ENCODE results near the gene HIP1R. TPM values are rescaled to one million over a fixed set of nuclear protein-coding genes. Genes with fewer than 3 reads are reported as not detected.

The HIP1R gene
- polyA plus RNA-seq, 1 of the 3 experiments (the other 2 are of a cell fraction) = 20.6 TPM

- H3K9me3 ChIP-seq = no peaks in the 10 kb centered on the region
- no peaks in the 10 kb centered on the region for H3K27me3 ChIP-seq (ENCODE audit: insufficient read depth)
- H3K27ac ChIP-seq (ENCODE audit: low read depth in 2 of 2, low read length in 1 of 2) = peak overlapping the region; percentile 38 to 92; a peak in 3 of 4 replicates
- peaks cover 9 to 20% of the 10 kb centered on the region in 2 experiments for H3K36me3 ChIP-seq (replicated peaks in 1 of 2; ENCODE audit: control insufficient read depth in 1 of 2, insufficient read depth in 2 of 2, low read length in 1 of 2)
- peak overlapping the region; percentile 3; the same call in 1 of the 2 replicates for H3K9ac ChIP-seq
- 80% methylated on average over 23 of the region's 23 CpGs for WGBS (ENCODE audit: low lambda C conversion rate)
- H3K4me1 ChIP-seq (ENCODE audit: control insufficient read depth in 1 of 2, insufficient read depth in 2 of 2, low read depth in 1 of 2, low read length in 1 of 2) = peaks cover 20 to 51% of the 10 kb centered on the region in 2 experiments; a peak in 3 of 4 replicates
- H3K4me3 ChIP-seq (ENCODE audit: low read depth in 2 of 2, low read length in 1 of 2) = no peak overlapping the region
- H2AFZ ChIP-seq (ENCODE audit: low read depth) = no peak overlapping the region
- POLR2A ChIA-PET = interaction anchor here (1.1 to 2.0 kb wide), 2 partner anchors 18 to 94 kb away, joined by 3 to 7 read pairs; partner anchors contain the start of gene ABCB9
- H3F3A ChIP-seq (replicated peaks; ENCODE audit: insufficient read depth) = peaks cover 5% of the 10 kb centered on the region
- CTCF ChIA-PET = interaction anchor here (1.1 to 4.0 kb wide), 7 partner anchors 10 to 81 kb away, joined by 3 to 50 read pairs (median 7); no protein-coding TSS in a partner anchor
- TF ChIP-seq GATA2 (CRISPR knock-in tag; IDR thresholded peaks at IDR 0.05) = peak; percentile 51
- peak; percentile 37 for TF ChIP-seq CHD2 (IDR thresholded peaks at IDR 0.05; ENCODE audit: low read length, partially characterized antibody)
- TF ChIP-seq MXI1 (IDR thresholded peaks at IDR 0.05; ENCODE audit: low read depth, low read length) = peak; percentile 78
- TF ChIP-seq, protein P1, sequence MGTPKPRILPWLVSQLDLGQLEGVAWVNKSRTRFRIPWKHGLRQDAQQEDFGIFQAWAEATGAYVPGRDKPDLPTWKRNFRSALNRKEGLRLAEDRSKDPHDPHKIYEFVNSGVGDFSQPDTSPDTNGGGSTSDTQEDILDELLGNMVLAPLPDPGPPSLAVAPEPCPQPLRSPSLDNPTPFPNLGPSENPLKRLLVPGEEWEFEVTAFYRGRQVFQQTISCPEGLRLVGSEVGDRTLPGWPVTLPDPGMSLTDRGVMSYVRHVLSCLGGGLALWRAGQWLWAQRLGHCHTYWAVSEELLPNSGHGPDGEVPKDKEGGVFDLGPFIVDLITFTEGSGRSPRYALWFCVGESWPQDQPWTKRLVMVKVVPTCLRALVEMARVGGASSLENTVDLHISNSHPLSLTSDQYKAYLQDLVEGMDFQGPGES (IDR thresholded peaks at IDR 0.05; ENCODE audit: low read depth, low read length) = no peak
- no peaks in the 10 kb centered on the region for H3K9me2 ChIP-seq
- peak overlapping the region; percentile 55; the same call in 1 of the 2 replicates for H3K4me2 ChIP-seq
- peak; percentile 74 for DNase-seq
- peaks cover 59% of the 10 kb centered on the region for H3K79me2 ChIP-seq (ENCODE audit: insufficient read depth)
- peaks cover 10% of the 10 kb centered on the region; the same call in 1 of the 2 replicates for H4K20me1 ChIP-seq (ENCODE audit: insufficient read depth)
Observed at GRCh38 chr12:122871851-122872780, 36.9 kb downstream of the HIP1R start.

- peaks cover 5% of the 10 kb centered on the region for H3F3A ChIP-seq (replicated peaks; ENCODE audit: insufficient read depth)
- WGBS (ENCODE audit: low lambda C conversion rate) = 87% methylated on average over 12 of the region's 12 CpGs
- H3K79me2 ChIP-seq (ENCODE audit: insufficient read depth) = peaks cover 66% of the 10 kb centered on the region
- H3K4me1 ChIP-seq (ENCODE audit: control insufficient read depth in 1 of 2, insufficient read depth in 2 of 2, low read depth in 1 of 2, low read length in 1 of 2) = peaks cover 20 to 46% of the 10 kb centered on the region in 2 experiments; a peak in 3 of 4 replicates
- no peak overlapping the region for H2AFZ ChIP-seq (ENCODE audit: low read depth)
- H3K27me3 ChIP-seq (ENCODE audit: insufficient read depth) = no peaks in the 10 kb centered on the region
- H3K9ac ChIP-seq = no peak overlapping the region
- POLR2A ChIA-PET = interaction anchor here (2.0 kb wide), 1 partner anchor 19 kb away, joined by 7 read pairs; no protein-coding TSS in a partner anchor
- peaks cover 12% of the 10 kb centered on the region; the same call in 1 of the 2 replicates for H4K20me1 ChIP-seq (ENCODE audit: insufficient read depth)
- no peaks in the 10 kb centered on the region for H3K9me2 ChIP-seq
- peaks cover 9 to 16% of the 10 kb centered on the region in 2 experiments for H3K36me3 ChIP-seq (replicated peaks in 1 of 2; ENCODE audit: control insufficient read depth in 1 of 2, insufficient read depth in 2 of 2, low read length in 1 of 2)
- CTCF ChIA-PET = interaction anchor here (0.6 to 4.0 kb wide), 6 partner anchors 9 to 280 kb away, joined by 3 to 50 read pairs (median 10); no protein-coding TSS in a partner anchor
- H3K4me3 ChIP-seq (ENCODE audit: low read depth in 2 of 2, low read length in 1 of 2) = no peak overlapping the region
- H3K27ac ChIP-seq (ENCODE audit: low read depth in 2 of 2, low read length in 1 of 2) = peak overlapping the region; percentile 38 to 92; a peak in 3 of 4 replicates
- peak; percentile 65 for DNase-seq
- H3K9me3 ChIP-seq = no peaks in the 10 kb centered on the region
- H3K4me2 ChIP-seq = peak overlapping the region; percentile 55; the same call in 1 of the 2 replicates
- TF ChIP-seq FOXJ3 (CRISPR knock-in tag; IDR thresholded peaks at IDR 0.05) (no peak), RAD21 (IDR thresholded peaks at IDR 0.05; ENCODE audit: low read length) (no peak), JUND (IDR thresholded peaks at IDR 0.05) (no peak), CTCF (IDR thresholded peaks at IDR 0.05) (no peak), FOXM1 (IDR thresholded peaks at IDR 0.05; ENCODE audit: low read depth) (no peak), GATA2 (CRISPR knock-in tag; IDR thresholded peaks at IDR 0.05) (no peak), RFX5 (IDR thresholded peaks at IDR 0.05; ENCODE audit: low read length) (no peak), TCF12 (IDR thresholded peaks at IDR 0.05) (no peak), EZH2phosphoT487 (IDR thresholded peaks at IDR 0.05; ENCODE audit: borderline replicate concordance, low read depth) (no peak), TAF1 (IDR thresholded peaks at IDR 0.05; ENCODE audit: borderline replicate concordance, low read depth, low read length) (no peak), RCOR1 (IDR thresholded peaks at IDR 0.05; ENCODE audit: low read length) (no peak), USF2 (IDR thresholded peaks at IDR 0.05; ENCODE audit: borderline replicate concordance, low read depth, low read length) (no peak)
- TF ChIP-seq, protein P2, sequence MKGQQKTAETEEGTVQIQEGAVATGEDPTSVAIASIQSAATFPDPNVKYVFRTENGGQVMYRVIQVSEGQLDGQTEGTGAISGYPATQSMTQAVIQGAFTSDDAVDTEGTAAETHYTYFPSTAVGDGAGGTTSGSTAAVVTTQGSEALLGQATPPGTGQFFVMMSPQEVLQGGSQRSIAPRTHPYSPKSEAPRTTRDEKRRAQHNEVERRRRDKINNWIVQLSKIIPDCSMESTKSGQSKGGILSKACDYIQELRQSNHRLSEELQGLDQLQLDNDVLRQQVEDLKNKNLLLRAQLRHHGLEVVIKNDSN (IDR thresholded peaks at IDR 0.05; ENCODE audit: borderline replicate concordance, low read depth) = no peak
- TF ChIP-seq, protein P3, sequence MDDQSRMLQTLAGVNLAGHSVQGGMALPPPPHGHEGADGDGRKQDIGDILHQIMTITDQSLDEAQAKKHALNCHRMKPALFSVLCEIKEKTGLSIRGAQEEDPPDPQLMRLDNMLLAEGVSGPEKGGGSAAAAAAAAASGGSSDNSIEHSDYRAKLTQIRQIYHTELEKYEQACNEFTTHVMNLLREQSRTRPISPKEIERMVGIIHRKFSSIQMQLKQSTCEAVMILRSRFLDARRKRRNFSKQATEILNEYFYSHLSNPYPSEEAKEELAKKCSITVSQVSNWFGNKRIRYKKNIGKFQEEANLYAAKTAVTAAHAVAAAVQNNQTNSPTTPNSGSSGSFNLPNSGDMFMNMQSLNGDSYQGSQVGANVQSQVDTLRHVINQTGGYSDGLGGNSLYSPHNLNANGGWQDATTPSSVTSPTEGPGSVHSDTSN (IDR thresholded peaks at IDR 0.05) = no peak
Observed at GRCh38 chr12:122872815-122873361, 37.6 kb downstream of the HIP1R start.
